Measurements from ENCODE around the gene SLC34A3. TPM values are rescaled to one million over a fixed set of nuclear protein-coding genes. Genes with fewer than 3 reads are reported as not detected.

The SLC34A3 gene
- total and polyA plus RNA-seq, 2 of the 8 experiments (the other 6 are each of a cell fraction or from before 2014, with no cell fraction given), result 0.08 TPM; not detected in 1

- TF ChIP-seq SIN3A (conservative IDR thresholded peaks at IDR 0.05 in 1 of 2, IDR thresholded peaks at IDR 0.05 in 1 of 2; ENCODE audit: low read depth in 1 of 2, low read length in 2 of 2), result peak in 1 of 2 experiments; percentile 75; a peak in 2 of 4 replicates
- TF ChIP-seq YY1 (IDR thresholded peaks at IDR 0.05; ENCODE audit: low read depth, low read length), result 0 out of 2 replicates have a peak, but pooled peaks have one; percentile 43
- TF ChIP-seq TBP (IDR thresholded peaks at IDR 0.05; ENCODE audit: low read depth, low read length), result peak; percentile 44; the same call in 1 of the 2 replicates
- TF ChIP-seq CREB1 (IDR thresholded peaks at IDR 0.05), result 0 out of 2 replicates have a peak, but pooled peaks have one; percentile 34
- TF ChIP-seq RXRA (IDR thresholded peaks at IDR 0.05; ENCODE audit: insufficient read depth, low read depth, low read length), result no peak
- peak; percentile 91 to 95 for TF ChIP-seq RAD21 (IDR thresholded peaks at IDR 0.05 in 1 of 2, conservative IDR thresholded peaks at IDR 0.05 in 1 of 2; ENCODE audit: low read depth in 2 of 2, low read length in 2 of 2)
- TF ChIP-seq TEAD4 (IDR thresholded peaks at IDR 0.05; ENCODE audit: low read depth, low read length), result no peak
- peak; percentile 84; the same call in 1 of the 2 replicates for TF ChIP-seq KDM1A (IDR thresholded peaks at IDR 0.05; ENCODE audit: borderline replicate concordance, low read length)
- peak; percentile 82; the same call in 1 of the 2 replicates for TF ChIP-seq GABPA (IDR thresholded peaks at IDR 0.05; ENCODE audit: borderline replicate concordance, insufficient read depth, low read length)
Measured at GRCh38 chr9:137227054-137227852, 3.4 kb upstream of the SLC34A3 start, which contains the start of gene RNF224 (continued).

All from H1 (cell line).